Neuron (in vitro differentiated cells): ENCODE data around the gene RSPRY1.

Source experiments
- H2AFZ ChIP-seq: one replicate; pipeline ENCODE4 v1.6.1; 2013; ENCODE audit warnings: low read depth, mild to moderate bottlenecking, inconsistent platforms, low read length, moderate library complexity
- H3K27me3 ChIP-seq: one replicate; pipeline ENCODE4 v1.6.1; 2013; ENCODE audit warnings: low read length; ENCODE audit not compliant: insufficient read depth
- H3K36me3 ChIP-seq: one replicate; pipeline ENCODE4 v1.6.1; 2013; ENCODE audit warnings: low read length; ENCODE audit not compliant: insufficient read depth
- H3K4me1 ChIP-seq: one replicate; pipeline ENCODE4 v1.6.1; 2013; ENCODE audit warnings: low read length; ENCODE audit not compliant: insufficient read depth
- H3K4me3 ChIP-seq: 2 replicates; pipeline ENCODE4 v1.5.1; 2013; ENCODE audit warnings: mild to moderate bottlenecking, low read length, moderate library complexity
- H3K9me3 ChIP-seq: one replicate; pipeline ENCODE4 v1.6.1; 2013; ENCODE audit warnings: low read length

The RSPRY1 gene

GRCh38 chr16:57146735-57147134, 39.4 kb upstream of the RSPRY1 start:
- Histone ChIP-seq H3K27me3 (no peaks in the 10 kb centered on the region), H3K36me3 (peaks cover 3% of the 10 kb centered on the region), H3K4me1 (peaks cover 19% of the 10 kb centered on the region), H2AFZ (no peak overlapping the region), H3K4me3 (no peak overlapping the region), H3K9me3 (no peaks in the 10 kb centered on the region)

- Histone ChIP-seq H3K4me1 (peaks cover 19% of the 10 kb centered on the region), H2AFZ (no peak overlapping the region), H3K36me3 (peaks cover 10% of the 10 kb centered on the region), H3K27me3 (no peaks in the 10 kb centered on the region), H3K4me3 (no peak overlapping the region), H3K9me3 (no peaks in the 10 kb centered on the region)
Observed at GRCh38 chr16:57147381-57148221, 38.5 kb upstream of the RSPRY1 start.

DNA sequence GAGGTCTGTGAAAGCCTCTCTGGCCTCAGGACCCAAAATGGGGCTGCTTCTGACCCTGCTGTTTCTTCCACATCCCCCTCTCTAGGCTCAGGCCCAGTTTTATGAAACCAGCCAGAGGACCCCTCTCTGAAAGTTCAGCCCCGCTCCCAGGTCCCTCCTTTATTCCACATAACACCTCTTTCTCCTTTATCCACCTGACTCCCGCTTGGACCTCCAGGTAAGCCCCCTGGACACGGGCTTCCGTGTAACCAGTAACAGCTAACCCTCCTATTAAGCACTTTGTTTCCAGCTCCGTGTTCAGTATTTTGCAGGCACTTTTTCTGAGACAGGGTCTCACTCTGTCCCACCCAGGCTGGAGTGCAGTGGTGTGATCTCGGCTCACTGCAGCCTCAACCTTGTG, 37.6 kb upstream of the RSPRY1 start:
- H3K36me3 ChIP-seq: peaks cover 18% of the 10 kb centered on the region
- no peak overlapping the region for H2AFZ ChIP-seq
- H3K4me3 ChIP-seq: no peak overlapping the region
- H3K27me3 ChIP-seq: no peaks in the 10 kb centered on the region
- H3K4me1 ChIP-seq: peaks cover 19% of the 10 kb centered on the region
- no peaks in the 10 kb centered on the region for H3K9me3 ChIP-seq

DNA sequence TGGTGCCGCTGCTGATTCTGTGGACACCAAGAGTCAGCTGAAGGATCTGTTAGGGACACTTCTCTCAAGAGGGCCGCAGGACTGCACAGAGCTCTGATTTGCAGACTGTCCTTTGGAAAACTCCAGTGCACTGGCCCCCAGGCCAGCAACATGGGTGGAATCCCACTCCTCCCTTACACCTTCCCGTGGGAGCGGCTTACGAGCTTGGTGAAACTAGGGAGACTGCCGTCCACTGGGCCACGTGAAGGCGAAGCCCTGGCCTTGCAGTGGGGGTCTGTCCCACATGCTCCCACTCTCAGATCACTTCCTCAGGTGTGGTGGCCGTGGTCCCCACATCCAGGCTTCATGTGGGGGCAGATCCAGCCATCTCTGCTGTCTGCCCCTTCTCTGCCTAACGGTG, 36.7 kb upstream of the RSPRY1 start:
- Histone ChIP-seq H2AFZ (no peak overlapping the region), H3K4me3 (no peak overlapping the region), H3K9me3 (no peaks in the 10 kb centered on the region), H3K36me3 (peaks cover 27% of the 10 kb centered on the region), H3K27me3 (no peaks in the 10 kb centered on the region), H3K4me1 (peaks cover 14% of the 10 kb centered on the region)

GRCh38 chr16:57150682-57151330, 35.3 kb upstream of the RSPRY1 start:
- no peaks in the 10 kb centered on the region for H3K9me3 ChIP-seq
- H3K36me3 ChIP-seq: peaks cover 37% of the 10 kb centered on the region
- no peaks in the 10 kb centered on the region for H3K27me3 ChIP-seq
- no peak overlapping the region for H3K4me3 ChIP-seq
- no peak overlapping the region for H2AFZ ChIP-seq
- H3K4me1 ChIP-seq: peaks cover 14% of the 10 kb centered on the region

DNA sequence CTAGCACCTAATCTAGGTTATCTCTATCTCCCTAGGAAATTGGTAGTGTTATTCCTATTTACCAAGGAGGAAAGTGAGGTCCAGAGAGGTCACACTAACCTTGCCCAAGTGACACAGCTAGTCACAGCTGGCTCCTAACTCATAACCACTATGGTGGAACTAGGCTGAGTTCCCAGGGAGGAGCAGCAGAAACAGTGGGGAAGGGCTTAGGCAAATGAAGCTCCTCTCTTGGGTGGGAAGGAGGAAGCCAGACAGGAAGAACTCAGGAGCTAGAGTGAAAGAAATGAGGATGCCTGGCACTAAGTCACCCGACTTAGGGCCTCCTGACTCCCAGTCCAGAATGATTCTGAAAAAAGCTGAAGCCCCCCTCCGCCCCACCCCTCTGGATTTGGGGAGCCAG, 34.8 kb upstream of the RSPRY1 start:
- no peaks in the 10 kb centered on the region for H3K9me3 ChIP-seq
- H3K27me3 ChIP-seq: no peaks in the 10 kb centered on the region
- no peak overlapping the region for H3K4me3 ChIP-seq
- H3K4me1 ChIP-seq: peaks cover 14% of the 10 kb centered on the region
- peaks cover 43% of the 10 kb centered on the region for H3K36me3 ChIP-seq
- H2AFZ ChIP-seq: no peak overlapping the region

DNA sequence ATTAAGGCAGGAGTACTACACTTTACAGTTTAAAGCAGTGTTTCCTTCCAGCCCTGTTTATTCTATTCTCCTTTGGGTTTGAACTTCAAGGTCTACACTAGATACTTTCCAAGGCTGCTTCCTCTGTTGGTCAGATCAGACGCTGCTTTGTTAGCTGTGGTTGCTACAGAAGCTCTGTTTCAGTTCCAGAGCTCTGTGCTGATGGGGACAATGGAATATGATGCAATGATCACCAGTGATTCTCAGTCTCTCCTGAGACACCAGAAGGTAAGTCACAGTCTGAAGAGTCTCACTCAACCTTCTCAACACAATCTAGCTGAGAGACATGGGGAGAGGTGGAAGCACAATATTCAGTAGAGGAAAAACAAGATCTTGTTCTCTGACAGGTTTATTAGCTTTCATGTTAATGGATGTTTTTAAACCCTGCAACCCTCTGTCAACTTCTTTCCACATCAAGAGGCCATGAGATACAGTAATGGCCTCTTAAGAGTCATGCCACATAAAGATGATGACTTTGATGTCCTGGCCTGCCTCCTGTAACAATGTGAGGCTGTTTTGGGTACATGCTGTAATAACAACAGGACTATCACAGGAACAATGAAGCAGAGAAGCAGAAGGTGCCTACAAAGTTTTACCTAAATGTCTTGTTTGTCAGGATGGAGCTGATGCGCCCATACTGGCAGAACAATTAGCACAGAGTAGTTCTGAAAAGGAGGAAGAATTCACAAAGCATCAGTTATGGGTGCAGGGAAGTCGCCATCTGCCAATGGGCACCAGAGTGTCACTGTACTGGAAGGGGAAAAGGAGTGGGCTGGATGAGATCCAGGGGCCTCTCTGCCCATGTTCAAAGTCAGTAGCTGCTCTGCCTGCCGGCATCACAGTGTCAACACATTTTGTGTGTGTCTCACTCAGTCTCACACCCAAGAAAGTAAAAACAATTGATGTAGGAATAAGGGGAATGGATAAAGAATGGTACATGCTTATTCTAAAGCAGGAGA, 33.7 kb upstream of the RSPRY1 start:
- peaks cover 53% of the 10 kb centered on the region for H3K36me3 ChIP-seq

DNA sequence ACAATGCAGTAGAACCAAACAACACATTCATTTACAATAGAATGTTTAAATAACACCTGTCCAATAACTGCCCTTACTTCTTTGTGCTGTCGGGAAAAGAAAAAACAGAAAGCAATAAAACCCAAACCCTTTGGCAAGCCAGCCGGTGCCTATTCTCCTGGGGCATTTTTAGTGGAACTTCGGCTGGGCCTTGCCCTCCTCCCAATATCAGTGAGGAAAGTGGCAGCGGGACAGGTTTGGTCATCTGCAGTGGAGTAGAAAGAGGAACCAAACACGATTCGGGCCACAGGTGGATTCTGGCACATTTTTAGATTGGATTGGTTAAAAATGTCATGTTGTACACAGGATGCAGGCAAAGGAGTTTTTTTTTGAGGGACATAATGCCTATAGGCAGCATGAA, 32.3 kb upstream of the RSPRY1 start:
- Histone ChIP-seq H3K36me3 (peaks cover 65% of the 10 kb centered on the region), H2AFZ (no peak overlapping the region), H3K4me3 (no peak overlapping the region), H3K9me3 (no peaks in the 10 kb centered on the region), H3K4me1 (no peaks in the 10 kb centered on the region), H3K27me3 (no peaks in the 10 kb centered on the region)

More for the DNA sequence above, 33.7 kb upstream of the RSPRY1 start:
- H3K27me3 ChIP-seq: no peaks in the 10 kb centered on the region
- no peak overlapping the region for H2AFZ ChIP-seq
- no peak overlapping the region for H3K4me3 ChIP-seq
- H3K4me1 ChIP-seq: peaks cover 7% of the 10 kb centered on the region
- H3K9me3 ChIP-seq: no peaks in the 10 kb centered on the region

DNA sequence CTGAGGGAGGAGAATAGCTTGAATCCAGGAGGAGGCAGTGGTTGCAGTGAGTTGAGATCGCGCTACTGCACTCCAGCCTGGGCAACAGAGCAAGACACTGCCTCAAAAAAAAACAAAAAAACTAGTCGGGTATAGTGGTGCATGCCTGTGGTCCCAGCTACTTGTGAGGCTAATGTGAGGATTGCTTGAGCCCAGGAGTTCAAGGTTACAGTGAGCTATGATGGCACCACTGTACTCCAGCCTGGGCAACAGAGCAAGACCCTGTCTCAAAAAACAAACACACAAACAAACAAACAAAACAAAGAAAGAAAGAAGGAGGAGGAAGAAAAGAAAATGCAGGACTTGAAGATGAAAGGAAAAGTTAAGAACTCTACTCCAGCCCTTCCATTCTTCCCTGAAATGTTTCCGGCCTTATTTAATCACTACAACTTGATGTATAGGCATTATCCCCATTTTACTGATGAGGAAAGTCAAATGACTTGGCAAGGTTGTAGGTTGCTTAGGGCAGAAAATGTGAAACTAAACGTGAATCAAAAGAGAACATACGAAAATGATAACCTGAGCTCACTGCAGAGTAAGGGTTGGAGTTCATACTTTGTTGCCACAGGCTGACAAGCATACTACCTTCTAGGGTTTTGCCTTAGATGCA, 30.3 kb upstream of the RSPRY1 start:
- H3K36me3 ChIP-seq: peaks cover 78% of the 10 kb centered on the region
- H3K4me1 ChIP-seq: no peaks in the 10 kb centered on the region
- no peak overlapping the region for H2AFZ ChIP-seq
- no peaks in the 10 kb centered on the region for H3K27me3 ChIP-seq
- no peak overlapping the region for H3K4me3 ChIP-seq
- H3K9me3 ChIP-seq: no peaks in the 10 kb centered on the region

GRCh38 chr16:57156351-57156703, 29.8 kb upstream of the RSPRY1 start:
- Histone ChIP-seq H3K36me3 (peaks cover 83% of the 10 kb centered on the region), H3K9me3 (no peaks in the 10 kb centered on the region), H2AFZ (no peak overlapping the region), H3K4me3 (no peak overlapping the region), H3K27me3 (no peaks in the 10 kb centered on the region), H3K4me1 (no peaks in the 10 kb centered on the region)

DNA sequence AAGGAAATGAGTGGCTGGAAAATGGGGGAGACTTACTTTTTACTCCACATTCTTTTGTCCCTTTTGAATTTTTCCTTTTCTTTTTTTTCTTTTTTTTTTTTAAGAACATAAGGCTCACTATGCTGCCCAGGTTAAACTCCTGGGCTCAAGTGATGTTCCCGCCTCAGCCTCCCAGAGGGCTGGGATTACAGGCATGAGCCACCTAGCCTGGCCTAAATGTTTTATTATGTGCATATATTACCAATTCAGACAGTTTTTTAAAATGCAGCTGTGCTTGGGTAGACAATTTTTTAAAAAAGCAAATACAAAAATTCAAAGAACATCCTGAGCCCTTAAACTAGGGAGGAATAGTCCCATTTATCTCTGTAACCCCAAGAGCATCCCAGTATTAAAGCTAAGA, 28.6 kb upstream of the RSPRY1 start:
- Histone ChIP-seq H3K27me3 (no peaks in the 10 kb centered on the region), H3K4me3 (no peak overlapping the region), H3K4me1 (no peaks in the 10 kb centered on the region), H3K36me3 (peaks cover 87% of the 10 kb centered on the region), H3K9me3 (no peaks in the 10 kb centered on the region), H2AFZ (no peak overlapping the region)

GRCh38 chr16:57159447-57159846, 26.7 kb upstream of the RSPRY1 start:
- Histone ChIP-seq H3K4me1 (no peaks in the 10 kb centered on the region), H3K36me3 (peaks cover 85% of the 10 kb centered on the region), H2AFZ (no peak overlapping the region), H3K9me3 (no peaks in the 10 kb centered on the region), H3K4me3 (no peak overlapping the region), H3K27me3 (no peaks in the 10 kb centered on the region)
